Measurements from ENCODE around the gene KLK13.

KLK13 gene

GRCh38 chr19:51064534-51065220 is at the start of gene KLK13:
TSS of gene KLK13 (minus strand) at chr19:51065092. CDS start at chr19:51065067, 25 bp downstream.
- DNase-seq, result no peak

- DNase-seq, result no peak
These were observed 49.3 kb upstream of the KLK13 start for GRCh38 chr19:51114087-51114729.

- DNase-seq, result no peak
These were observed 46.7 kb upstream of the KLK13 start for GRCh38 chr19:51111606-51112005.

- no peak for DNase-seq
These were observed 45.7 kb upstream of the KLK13 start for GRCh38 chr19:51110666-51110971.

GRCh38 chr19:51108805-51109146 is 43.9 kb upstream of the KLK13 start:
- DNase-seq, result no peak

- DNase-seq, result peak; percentile 83
These were observed 43.3 kb upstream of the KLK13 start, which contains the start of gene CTU1 for GRCh38 chr19:51108066-51108804. TSS of gene CTU1 (minus strand) at chr19:51108409. CDS start at chr19:51104569, 3,840 bp downstream.

- DNase-seq, result no peak
These were observed 42.6 kb upstream of the KLK13 start for GRCh38 chr19:51107406-51108065.

GRCh38 chr19:51103926-51104341 is 39.0 kb upstream of the KLK13 start:
- no peak for DNase-seq

GRCh38 chr19:51102991-51103390 is 38.1 kb upstream of the KLK13 start:
- DNase-seq, result no peak

GRCh38 chr19:51101171-51101865 is 36.4 kb upstream of the KLK13 start:
- DNase-seq, result no peak

- no peak for DNase-seq
These were observed 35.7 kb upstream of the KLK13 start for GRCh38 chr19:51100601-51101000.

- no peak for DNase-seq
These were observed 34.1 kb upstream of the KLK13 start for GRCh38 chr19:51099047-51099382.

GRCh38 chr19:51098365-51099046 is 33.6 kb upstream of the KLK13 start:
- DNase-seq, result no peak

- DNase-seq, result no peak
These were observed 32.9 kb upstream of the KLK13 start for GRCh38 chr19:51097796-51098195.

GRCh38 chr19:51097166-51097738 is 32.4 kb upstream of the KLK13 start:
- no peak for DNase-seq

GRCh38 chr19:51096473-51097165 is 31.7 kb upstream of the KLK13 start:
- no peak for DNase-seq

- DNase-seq, result peak; percentile 21
These were observed 29.9 kb upstream of the KLK13 start for GRCh38 chr19:51094696-51095279.

GRCh38 chr19:51093510-51094345 is 28.8 kb upstream of the KLK13 start:
- no peak for DNase-seq

- peak; percentile 42 for DNase-seq
These were observed 28.2 kb upstream of the KLK13 start for GRCh38 chr19:51093101-51093500.
